Endodermal cell (in vitro differentiated cells): Measurements from ENCODE around the gene FOS. TPM values are rescaled to one million over a fixed set of nuclear protein-coding genes. Genes with fewer than 3 reads are reported as not detected.

Source experiments
- DNase-seq: peaks from one replicate; pipeline ENCODE4 v3.0.0-alpha.2; 2017
- H3K27ac ChIP-seq: 2 replicates; pipeline ENCODE4 v1.5.1; 2013; ENCODE audit warnings: mild to moderate bottlenecking, low read depth, low read length, moderate library complexity
- H3K27me3 ChIP-seq: 2 replicates; pipeline ENCODE4 v1.6.1; 2013; ENCODE audit warnings: mild to moderate bottlenecking, low read length, moderate library complexity; ENCODE audit not compliant: insufficient read depth, control insufficient read depth, poor library complexity, severe bottlenecking
- H3K36me3 ChIP-seq: 2 replicates; pipeline ENCODE4 v1.7.0; 2013; ENCODE audit warnings: mild to moderate bottlenecking, low read length, moderate library complexity; ENCODE audit not compliant: control insufficient read depth, insufficient read depth
- H3K4me1 ChIP-seq: one replicate; pipeline ENCODE4 v1.7.0; 2013; ENCODE audit warnings: low read length; ENCODE audit not compliant: control insufficient read depth, insufficient read depth
- H3K4me3 ChIP-seq: 2 replicates; pipeline ENCODE4 v1.5.1; 2013; ENCODE audit warnings: mild to moderate bottlenecking, low read length, moderate library complexity
- H3K9ac ChIP-seq: 2 replicates; pipeline ENCODE4 v1.6.1; 2013; ENCODE audit warnings: mild to moderate bottlenecking, low read length, moderate library complexity; ENCODE audit not compliant: poor library complexity, severe bottlenecking; ENCODE audit errors: extremely low read depth
- H3K9me3 ChIP-seq: 2 replicates; pipeline ENCODE4 v1.6.1; 2013; ENCODE audit warnings: mild to moderate bottlenecking, low read length, moderate library complexity; ENCODE audit not compliant: control insufficient read depth
- H3K27ac Mint-ChIP-seq: 2 replicates; pipeline ENCODE4 v1.8.0; 2020; ENCODE audit warnings: mixed read lengths
- H3K27me3 Mint-ChIP-seq: 2 replicates; pipeline ENCODE4 v1.8.0; 2021; ENCODE audit warnings: mild to moderate bottlenecking, mixed read lengths; ENCODE audit not compliant: insufficient read depth
- H3K36me3 Mint-ChIP-seq: 2 replicates; pipeline ENCODE4 v1.8.0; 2020; ENCODE audit warnings: low read depth, mixed read lengths
- H3K4me1 Mint-ChIP-seq: 2 replicates; pipeline ENCODE4 v1.8.0; 2020; ENCODE audit warnings: mixed read lengths
- H3K4me3 Mint-ChIP-seq: 2 replicates; pipeline ENCODE4 v1.8.0; 2020; ENCODE audit warnings: mild to moderate bottlenecking, moderate library complexity, mixed read lengths
- H3K9me3 Mint-ChIP-seq: 2 replicates; pipeline ENCODE4 v1.8.0; 2020; ENCODE audit warnings: mild to moderate bottlenecking, mixed read lengths
- WGBS, 2 experiments: methylation state at CpG; one replicate each; pipeline versions ENCODE4 v1.1.5 to v1.1.7; 2013; ENCODE audit warnings: missing lambda C conversion rate in 2 of 2, mixed read lengths in 1 of 2; ENCODE audit not compliant: insufficient coverage in 1 of 2, insufficient read length in 1 of 2; 5-methylcytosine and 5-hydroxymethylcytosine counted together
- total RNA-seq, 2 donors: library from RNA; stranded (reverse); fragmentation: NEBNext Ultra II Directional in 1 of 2; extraction: Animal tissue kit (Norgen Biotek cat#: 25700) in 1 of 2; gene quantifications; 2 replicates in 1 of 2; 3 replicates in 1 of 2; pipeline ENCODE4 v1.2.1, GENCODE V29; 2021
- TF ChIP-seq, protein P1 (sequence below): fragments of 200-600 bp; sonication (generic); conservative IDR thresholded peaks from 2 replicates; pipeline ENCODE4 v1.5.0; 2021; ENCODE audit warnings: antibody characterized with exemption, mild to moderate bottlenecking

The FOS gene
- total RNA-seq, 2 donors from 2014 or later, result 10.3 to 14.0 TPM

DNA sequence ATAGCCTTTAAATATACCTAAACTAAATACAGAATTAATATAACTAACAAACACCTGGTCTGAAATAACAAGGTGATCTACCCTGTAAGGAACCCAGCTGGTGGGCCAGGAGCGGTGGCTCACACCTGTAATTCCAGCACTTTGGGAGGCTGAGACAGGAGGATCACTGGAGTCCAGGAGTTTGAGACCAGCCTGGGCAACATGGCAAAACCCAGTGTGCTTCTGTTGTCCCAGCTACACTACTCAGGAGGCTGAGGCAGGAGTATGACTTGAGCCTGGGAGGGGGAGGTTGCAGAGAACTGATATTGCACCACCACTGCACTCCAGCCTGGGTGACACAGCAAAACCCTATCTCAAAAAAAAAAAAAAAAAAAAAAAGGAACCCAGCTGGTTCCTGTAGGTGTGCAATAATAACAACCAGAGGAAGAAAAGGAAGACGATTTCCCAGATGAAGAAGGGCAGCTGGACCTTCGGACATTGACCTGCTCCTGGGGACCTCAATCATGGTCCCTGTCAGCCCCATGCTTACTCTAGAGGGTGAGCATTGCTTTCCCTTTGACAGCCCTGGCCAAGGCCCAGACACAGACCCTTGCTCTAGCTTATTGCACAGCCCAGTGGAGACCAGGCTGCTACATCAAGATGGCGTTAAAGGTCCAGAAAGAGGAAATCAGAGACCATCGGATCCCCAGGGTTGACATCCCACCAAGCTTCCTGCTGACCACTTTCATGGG lies 5.4 kb downstream of the FOS start:
- peaks cover 19% of the 10 kb centered on the region for H3K27me3 Mint-ChIP-seq
- no peak overlapping the region for H3K27ac ChIP-seq
- peaks cover 15% of the 10 kb centered on the region for H3K36me3 Mint-ChIP-seq
- H3K27me3 ChIP-seq, result no peaks in the 10 kb centered on the region
- no peaks in the 10 kb centered on the region for H3K9me3 ChIP-seq
- no peak overlapping the region for H3K4me3 ChIP-seq
- H3K4me1 ChIP-seq, result peaks cover 8% of the 10 kb centered on the region
- 95 to 97% methylated on average over 5 of the region's 5 CpGs for WGBS, 2 experiments
- H3K27ac Mint-ChIP-seq, result no peak overlapping the region
- no peaks in the 10 kb centered on the region for H3K36me3 ChIP-seq
- H3K9ac ChIP-seq, result no peak overlapping the region
- H3K9me3 Mint-ChIP-seq, result no peaks in the 10 kb centered on the region
- peaks cover 31% of the 10 kb centered on the region for H3K4me1 Mint-ChIP-seq
- TF ChIP-seq, protein P1, sequence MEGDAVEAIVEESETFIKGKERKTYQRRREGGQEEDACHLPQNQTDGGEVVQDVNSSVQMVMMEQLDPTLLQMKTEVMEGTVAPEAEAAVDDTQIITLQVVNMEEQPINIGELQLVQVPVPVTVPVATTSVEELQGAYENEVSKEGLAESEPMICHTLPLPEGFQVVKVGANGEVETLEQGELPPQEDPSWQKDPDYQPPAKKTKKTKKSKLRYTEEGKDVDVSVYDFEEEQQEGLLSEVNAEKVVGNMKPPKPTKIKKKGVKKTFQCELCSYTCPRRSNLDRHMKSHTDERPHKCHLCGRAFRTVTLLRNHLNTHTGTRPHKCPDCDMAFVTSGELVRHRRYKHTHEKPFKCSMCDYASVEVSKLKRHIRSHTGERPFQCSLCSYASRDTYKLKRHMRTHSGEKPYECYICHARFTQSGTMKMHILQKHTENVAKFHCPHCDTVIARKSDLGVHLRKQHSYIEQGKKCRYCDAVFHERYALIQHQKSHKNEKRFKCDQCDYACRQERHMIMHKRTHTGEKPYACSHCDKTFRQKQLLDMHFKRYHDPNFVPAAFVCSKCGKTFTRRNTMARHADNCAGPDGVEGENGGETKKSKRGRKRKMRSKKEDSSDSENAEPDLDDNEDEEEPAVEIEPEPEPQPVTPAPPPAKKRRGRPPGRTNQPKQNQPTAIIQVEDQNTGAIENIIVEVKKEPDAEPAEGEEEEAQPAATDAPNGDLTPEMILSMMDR, result no peak
- DNase-seq, result no peak
- no peak overlapping the region for H3K4me3 Mint-ChIP-seq

DNA sequence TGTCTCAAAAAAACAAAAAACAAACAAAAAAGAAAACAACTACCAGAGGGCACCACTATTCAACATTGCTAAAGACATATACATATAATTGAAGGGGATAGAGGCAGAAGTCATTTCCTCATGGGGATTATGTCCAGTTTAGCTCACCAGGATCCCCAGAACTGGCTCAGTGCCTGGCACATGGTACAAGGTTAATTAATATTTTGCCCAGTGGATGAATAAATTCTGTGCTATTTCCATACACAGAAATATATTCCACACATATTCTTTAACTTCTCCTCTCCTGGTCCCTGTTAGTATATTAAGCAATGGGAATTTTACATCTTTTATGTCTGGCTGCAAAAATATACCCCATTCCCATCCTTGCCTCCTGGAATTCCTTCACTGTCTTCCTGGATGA lies 6.7 kb downstream of the FOS start:
- no peak overlapping the region for H3K4me3 Mint-ChIP-seq
- Histone ChIP-seq H3K27ac (no peak overlapping the region), H3K9me3 (no peaks in the 10 kb centered on the region), H3K9ac (no peak overlapping the region), H3K36me3 (no peaks in the 10 kb centered on the region), H3K27me3 (no peaks in the 10 kb centered on the region), H3K4me1 (no peaks in the 10 kb centered on the region), H3K4me3 (no peak overlapping the region)
- peaks cover 14% of the 10 kb centered on the region for H3K36me3 Mint-ChIP-seq
- H3K27me3 Mint-ChIP-seq, result peaks cover 7% of the 10 kb centered on the region
- peaks cover 23% of the 10 kb centered on the region for H3K4me1 Mint-ChIP-seq
- no peaks in the 10 kb centered on the region for H3K9me3 Mint-ChIP-seq
- TF ChIP-seq, protein P1, result no peak
- DNase-seq, result no peak
- H3K27ac Mint-ChIP-seq, result no peak overlapping the region

DNA sequence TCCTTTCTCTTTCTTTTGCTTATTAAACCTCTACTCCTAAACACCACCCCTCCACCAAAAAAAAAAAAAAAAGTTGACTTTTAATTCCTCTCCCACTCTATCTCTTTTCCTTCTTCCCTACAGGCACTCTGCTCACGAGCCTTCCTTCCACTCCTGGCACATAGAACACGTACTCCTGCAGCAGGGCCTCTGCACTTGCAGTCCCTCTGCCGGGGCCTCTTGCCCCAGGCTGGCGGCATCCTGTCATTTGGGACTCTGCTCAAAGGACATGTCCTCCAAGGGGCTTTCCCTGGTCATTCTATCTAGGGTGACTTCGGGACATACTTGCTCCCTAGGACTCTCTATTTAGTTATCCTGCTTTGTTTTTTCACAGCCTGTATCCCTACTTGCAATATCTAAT lies 7.7 kb downstream of the FOS start:
- peaks cover under 1% of the 10 kb centered on the region for H3K27me3 Mint-ChIP-seq

More for the DNA sequence above, 7.7 kb downstream of the FOS start:
- Mint-ChIP-seq H3K36me3 (peaks cover 4% of the 10 kb centered on the region), H3K4me1 (peaks cover 13% of the 10 kb centered on the region), H3K4me3 (no peak overlapping the region), H3K27ac (no peak overlapping the region), H3K9me3 (no peaks in the 10 kb centered on the region)
- WGBS, 2 experiments, result 76 to 82% methylated on average over 4 to 5 of the region's 5 CpGs
- no peaks in the 10 kb centered on the region for H3K9me3 ChIP-seq
- DNase-seq, result no peak
- H3K27me3 ChIP-seq, result no peaks in the 10 kb centered on the region
- H3K36me3 ChIP-seq, result no peaks in the 10 kb centered on the region
- no peak overlapping the region for H3K9ac ChIP-seq
- no peaks in the 10 kb centered on the region for H3K4me1 ChIP-seq
- H3K27ac ChIP-seq, result no peak overlapping the region
- TF ChIP-seq, protein P1, result no peak
- no peak overlapping the region for H3K4me3 ChIP-seq
